ENCODE measurements around the gene UCN3. TPM values are rescaled to one million over a fixed set of nuclear protein-coding genes. Genes with fewer than 3 reads are reported as not detected.

The UCN3 gene
- total and polyA plus RNA-seq, 2 experiments from 2014 or later = not detected

DNA sequence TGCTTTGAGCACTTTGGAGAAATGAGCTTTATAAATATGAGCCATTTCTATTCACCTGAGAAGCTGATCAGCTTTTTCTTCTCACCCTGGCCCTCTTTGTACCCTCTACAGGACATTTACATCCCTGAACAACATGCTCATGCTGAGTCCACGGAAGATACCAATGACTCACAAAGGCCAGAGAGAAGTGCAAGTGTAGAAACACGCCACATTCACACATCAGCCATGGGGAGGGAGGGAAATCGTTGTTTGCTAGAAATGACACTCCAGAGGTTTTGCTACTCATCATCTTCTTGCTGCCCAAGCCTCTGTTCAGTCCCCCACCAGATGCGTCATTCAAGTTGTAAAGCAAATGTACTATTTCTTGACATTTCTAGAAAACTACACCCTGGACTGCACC is 2.8 kb upstream of the UCN3 start:
- WGBS (ENCODE audit: low lambda C conversion rate, missing lambda C conversion rate) = 87% methylated on average over 4 of the region's 4 CpGs

DNA sequence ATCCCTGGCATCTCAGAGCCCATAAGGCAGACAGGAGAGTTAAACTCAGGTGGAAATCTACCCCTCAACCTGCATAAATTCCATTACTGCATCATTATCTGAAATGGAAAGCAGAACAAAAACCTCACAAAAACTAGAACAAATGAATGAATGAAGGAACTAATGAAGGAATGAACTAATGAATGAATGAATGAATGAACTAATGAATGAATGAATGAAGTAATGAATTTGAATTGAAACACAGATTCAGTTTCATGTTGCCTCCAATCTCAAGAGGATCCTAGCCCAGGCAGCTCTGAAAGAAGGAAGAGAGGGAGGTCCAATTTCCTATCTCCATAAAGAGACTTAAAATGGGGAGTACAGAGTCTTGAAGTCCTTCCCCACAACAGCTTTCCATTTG is 1.9 kb upstream of the UCN3 start:
- no peaks in the 10 kb centered on the region for H3K36me3 ChIP-seq (replicated peaks; ENCODE audit: insufficient read depth, low read depth)
- no peaks in the 10 kb centered on the region for H3K79me2 ChIP-seq
- peaks cover 4% of the 10 kb centered on the region for H3K27me3 ChIP-seq
- TF ChIP-seq EZH2phosphoT487 (IDR thresholded peaks at IDR 0.05; ENCODE audit: low read depth, severe bottlenecking, unreplicated experiment) = no peak
- TF ChIP-seq, protein P1, sequence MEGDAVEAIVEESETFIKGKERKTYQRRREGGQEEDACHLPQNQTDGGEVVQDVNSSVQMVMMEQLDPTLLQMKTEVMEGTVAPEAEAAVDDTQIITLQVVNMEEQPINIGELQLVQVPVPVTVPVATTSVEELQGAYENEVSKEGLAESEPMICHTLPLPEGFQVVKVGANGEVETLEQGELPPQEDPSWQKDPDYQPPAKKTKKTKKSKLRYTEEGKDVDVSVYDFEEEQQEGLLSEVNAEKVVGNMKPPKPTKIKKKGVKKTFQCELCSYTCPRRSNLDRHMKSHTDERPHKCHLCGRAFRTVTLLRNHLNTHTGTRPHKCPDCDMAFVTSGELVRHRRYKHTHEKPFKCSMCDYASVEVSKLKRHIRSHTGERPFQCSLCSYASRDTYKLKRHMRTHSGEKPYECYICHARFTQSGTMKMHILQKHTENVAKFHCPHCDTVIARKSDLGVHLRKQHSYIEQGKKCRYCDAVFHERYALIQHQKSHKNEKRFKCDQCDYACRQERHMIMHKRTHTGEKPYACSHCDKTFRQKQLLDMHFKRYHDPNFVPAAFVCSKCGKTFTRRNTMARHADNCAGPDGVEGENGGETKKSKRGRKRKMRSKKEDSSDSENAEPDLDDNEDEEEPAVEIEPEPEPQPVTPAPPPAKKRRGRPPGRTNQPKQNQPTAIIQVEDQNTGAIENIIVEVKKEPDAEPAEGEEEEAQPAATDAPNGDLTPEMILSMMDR (IDR thresholded peaks at IDR 0.05; ENCODE audit: poor library complexity) = no peak
- no peak for TF ChIP-seq EZH2 (IDR thresholded peaks at IDR 0.05; ENCODE audit: borderline replicate concordance)
- H4K20me1 ChIP-seq (ENCODE audit: insufficient read depth, poor library complexity, severe bottlenecking) = no peaks in the 10 kb centered on the region
- H3K9me2 ChIP-seq (replicated peaks; ENCODE audit: insufficient read depth) = no peaks in the 10 kb centered on the region
- no peaks in the 10 kb centered on the region for H3K4me1 ChIP-seq (ENCODE audit: insufficient read depth)
- no peak overlapping the region for H3K4me3 ChIP-seq
- no peak for DNase-seq (ENCODE audit: low spot score)
- no peak overlapping the region for H3K27ac ChIP-seq
- no peaks in the 10 kb centered on the region for H3K9me3 ChIP-seq (ENCODE audit: low read depth)
- H3K4me2 ChIP-seq = no peak overlapping the region
- no peak overlapping the region for H2AFZ ChIP-seq

More for the DNA sequence above, 2.8 kb upstream of the UCN3 start:
- no peak overlapping the region for H3K4me3 ChIP-seq
- H4K20me1 ChIP-seq (ENCODE audit: insufficient read depth, poor library complexity, severe bottlenecking) = no peaks in the 10 kb centered on the region
- no peak overlapping the region for H2AFZ ChIP-seq
- H3K36me3 ChIP-seq (replicated peaks; ENCODE audit: insufficient read depth, low read depth) = no peaks in the 10 kb centered on the region
- H3K27ac ChIP-seq = no peak overlapping the region
- no peaks in the 10 kb centered on the region for H3K9me3 ChIP-seq (ENCODE audit: low read depth)
- H3K27me3 ChIP-seq = peaks cover 4% of the 10 kb centered on the region
- H3K4me2 ChIP-seq = no peak overlapping the region
- no peaks in the 10 kb centered on the region for H3K4me1 ChIP-seq (ENCODE audit: insufficient read depth)
- no peak for TF ChIP-seq EZH2 (IDR thresholded peaks at IDR 0.05; ENCODE audit: borderline replicate concordance)
- TF ChIP-seq, protein P1 (IDR thresholded peaks at IDR 0.05; ENCODE audit: poor library complexity) = no peak
- no peak for TF ChIP-seq EZH2phosphoT487 (IDR thresholded peaks at IDR 0.05; ENCODE audit: low read depth, severe bottlenecking, unreplicated experiment)
- no peaks in the 10 kb centered on the region for H3K79me2 ChIP-seq
- no peaks in the 10 kb centered on the region for H3K9me2 ChIP-seq (replicated peaks; ENCODE audit: insufficient read depth)
- no peak for DNase-seq (ENCODE audit: low spot score)

DNA sequence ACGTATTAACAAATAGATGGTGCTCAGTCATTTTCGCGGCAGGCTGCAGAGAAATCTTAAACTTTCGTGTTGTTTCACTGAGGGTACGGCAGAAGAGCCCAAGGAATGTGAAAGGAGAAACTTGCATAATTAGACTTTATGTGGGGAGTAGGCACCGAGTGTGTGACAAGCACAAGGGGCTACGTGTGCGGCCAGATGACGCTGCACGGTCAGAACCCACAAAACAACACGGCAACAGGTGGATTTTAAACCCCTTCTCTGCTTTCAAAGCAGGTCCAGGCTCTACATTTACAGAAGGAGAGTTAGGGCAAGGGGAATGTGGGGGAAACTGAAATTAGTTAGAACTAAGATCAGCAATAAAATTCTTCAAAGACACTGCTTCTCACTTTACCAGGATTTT is 392 bp upstream of the UCN3 start:
- DNase-seq (ENCODE audit: low spot score) = no peak
- H4K20me1 ChIP-seq (ENCODE audit: insufficient read depth, poor library complexity, severe bottlenecking) = no peaks in the 10 kb centered on the region
- no peaks in the 10 kb centered on the region for H3K27me3 ChIP-seq
- no peak overlapping the region for H3K4me3 ChIP-seq
- H3K79me2 ChIP-seq = no peaks in the 10 kb centered on the region
- H2AFZ ChIP-seq = no peak overlapping the region
- no peaks in the 10 kb centered on the region for H3K36me3 ChIP-seq (replicated peaks; ENCODE audit: insufficient read depth, low read depth)
- no peaks in the 10 kb centered on the region for H3K9me2 ChIP-seq (replicated peaks; ENCODE audit: insufficient read depth)
- TF ChIP-seq EZH2 (IDR thresholded peaks at IDR 0.05; ENCODE audit: borderline replicate concordance) (no peak), EZH2phosphoT487 (IDR thresholded peaks at IDR 0.05; ENCODE audit: low read depth, severe bottlenecking, unreplicated experiment) (no peak)
- TF ChIP-seq, protein P1 (IDR thresholded peaks at IDR 0.05; ENCODE audit: poor library complexity) = no peak
- H3K4me1 ChIP-seq (ENCODE audit: insufficient read depth) = no peaks in the 10 kb centered on the region
- WGBS (ENCODE audit: low lambda C conversion rate, missing lambda C conversion rate) = 89% methylated on average over 11 of the region's 11 CpGs
- no peak overlapping the region for H3K4me2 ChIP-seq
- H3K9me3 ChIP-seq (ENCODE audit: low read depth) = no peaks in the 10 kb centered on the region
- H3K27ac ChIP-seq = no peak overlapping the region

DNA sequence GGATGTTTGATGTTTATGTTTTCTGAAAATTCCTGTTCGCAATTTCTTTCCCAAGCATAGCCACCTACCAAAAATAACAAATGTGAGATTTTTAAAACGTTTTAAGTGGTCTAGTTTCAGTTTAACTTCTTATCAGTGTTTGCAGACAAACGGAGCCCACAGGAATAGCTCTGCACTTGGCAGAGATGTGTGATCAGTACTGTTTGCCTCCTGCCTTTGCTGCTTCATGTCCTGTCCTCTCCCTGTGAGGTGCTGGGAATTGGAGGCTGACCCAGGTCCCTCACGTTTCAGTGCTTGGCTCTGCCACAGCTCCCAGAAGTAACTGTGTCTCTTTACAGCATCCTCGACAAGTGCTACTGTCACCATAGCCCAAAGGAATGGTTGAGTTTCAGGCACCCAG is 1.2 kb downstream of the UCN3 start:
- H4K20me1 ChIP-seq (ENCODE audit: insufficient read depth, poor library complexity, severe bottlenecking) = no peaks in the 10 kb centered on the region
- no peak for DNase-seq (ENCODE audit: low spot score)
- H3K27me3 ChIP-seq = no peaks in the 10 kb centered on the region
- H3K9me3 ChIP-seq (ENCODE audit: low read depth) = no peaks in the 10 kb centered on the region
- no peaks in the 10 kb centered on the region for H3K79me2 ChIP-seq
- no peaks in the 10 kb centered on the region for H3K36me3 ChIP-seq (replicated peaks; ENCODE audit: insufficient read depth, low read depth)
- H3K4me1 ChIP-seq (ENCODE audit: insufficient read depth) = no peaks in the 10 kb centered on the region
- H3K27ac ChIP-seq = no peak overlapping the region
- H3K4me2 ChIP-seq = peak overlapping the region; percentile 61
- H3K4me3 ChIP-seq = no peak overlapping the region
- no peaks in the 10 kb centered on the region for H3K9me2 ChIP-seq (replicated peaks; ENCODE audit: insufficient read depth)
- WGBS (ENCODE audit: low lambda C conversion rate, missing lambda C conversion rate) = 33% methylated on average over 5 of the region's 5 CpGs
- H2AFZ ChIP-seq = no peak overlapping the region
- TF ChIP-seq EZH2phosphoT487 (IDR thresholded peaks at IDR 0.05; ENCODE audit: low read depth, severe bottlenecking, unreplicated experiment) (no peak), EZH2 (IDR thresholded peaks at IDR 0.05; ENCODE audit: borderline replicate concordance) (no peak)
- TF ChIP-seq, protein P1 (IDR thresholded peaks at IDR 0.05; ENCODE audit: poor library complexity) = no peak
